NCI-H2081 (cell line): ENCODE measurements around the gene GFPT2.

Source experiments
- DNase-seq, 2 experiments: peaks; one replicate each; lab custom pipeline; 2025; lab: John Stamatoyannopoulos, UW

Gene GFPT2

DNA sequence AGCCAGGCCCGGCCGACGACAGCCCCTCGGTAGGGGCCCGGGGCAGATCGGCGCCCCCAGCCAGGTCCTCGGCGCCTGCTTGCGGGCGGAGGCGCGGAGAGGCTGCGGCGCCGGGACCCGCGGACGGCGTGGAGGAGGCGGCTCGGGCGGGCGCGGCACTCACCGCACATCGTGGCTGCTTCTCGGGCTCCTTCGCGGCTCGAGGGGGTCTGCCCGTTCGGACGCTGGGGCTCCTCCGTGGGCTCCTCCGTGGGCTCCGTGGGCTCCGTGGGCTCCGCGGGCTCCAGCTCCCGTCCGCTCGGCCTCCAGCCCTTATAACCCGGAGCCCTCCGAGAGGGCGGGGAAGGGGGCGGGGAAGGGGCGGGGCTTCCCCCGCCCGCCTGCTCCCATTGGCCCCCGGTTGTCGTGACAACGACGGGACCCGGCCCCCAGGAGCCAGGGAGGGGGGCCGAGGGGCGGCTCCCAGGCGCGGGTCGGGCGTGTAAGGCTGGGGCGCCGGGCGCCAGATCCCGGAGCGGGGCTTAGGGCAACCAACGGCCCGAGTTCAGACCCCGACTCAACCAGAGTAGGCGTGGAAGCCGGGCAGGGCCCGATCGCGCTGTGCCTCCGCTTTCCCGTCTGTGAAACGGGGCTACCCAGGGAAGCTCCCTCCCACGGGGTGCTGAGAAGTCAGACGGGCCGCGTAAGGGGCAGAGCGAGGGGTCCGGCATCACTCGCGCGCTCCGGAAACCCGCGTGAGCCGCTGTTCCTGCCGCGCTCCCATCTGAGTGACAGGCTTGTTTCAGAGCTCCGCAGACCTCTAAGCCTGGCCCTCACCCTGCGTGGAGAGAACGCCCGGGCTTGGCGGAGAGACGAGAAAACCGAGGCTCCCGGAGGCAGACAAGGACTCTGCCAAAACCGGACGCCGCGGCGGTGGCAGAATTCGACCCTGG, at the start of gene GFPT2:
Gene GFPT2, minus strand, starts transcription at position 289 of the 932 bp plus-strand sequence. Its CDS starts 119 bp downstream, at position 170.
- DNase-seq: peak; percentile 55 to 68

DNA sequence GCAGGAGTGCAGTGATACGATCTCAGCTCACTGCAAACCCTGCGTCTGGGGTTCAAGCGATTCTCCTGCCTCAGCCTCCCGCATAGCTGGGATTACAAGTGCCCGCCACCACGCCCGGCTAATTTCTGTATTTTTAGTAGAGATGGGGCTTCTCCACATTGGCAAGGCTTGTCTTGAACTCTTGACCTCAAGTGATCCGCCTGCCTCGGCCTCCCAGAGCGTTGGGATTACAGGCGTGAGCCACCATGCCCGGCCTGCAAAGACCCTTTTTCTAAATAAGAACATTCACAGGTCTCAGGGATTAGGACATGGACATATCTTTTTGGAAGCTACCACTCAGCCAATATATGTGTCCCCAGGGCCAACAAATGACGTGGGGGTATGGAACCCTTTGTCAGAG, 49.6 kb upstream of the GFPT2 start:
- no peak for DNase-seq

DNA sequence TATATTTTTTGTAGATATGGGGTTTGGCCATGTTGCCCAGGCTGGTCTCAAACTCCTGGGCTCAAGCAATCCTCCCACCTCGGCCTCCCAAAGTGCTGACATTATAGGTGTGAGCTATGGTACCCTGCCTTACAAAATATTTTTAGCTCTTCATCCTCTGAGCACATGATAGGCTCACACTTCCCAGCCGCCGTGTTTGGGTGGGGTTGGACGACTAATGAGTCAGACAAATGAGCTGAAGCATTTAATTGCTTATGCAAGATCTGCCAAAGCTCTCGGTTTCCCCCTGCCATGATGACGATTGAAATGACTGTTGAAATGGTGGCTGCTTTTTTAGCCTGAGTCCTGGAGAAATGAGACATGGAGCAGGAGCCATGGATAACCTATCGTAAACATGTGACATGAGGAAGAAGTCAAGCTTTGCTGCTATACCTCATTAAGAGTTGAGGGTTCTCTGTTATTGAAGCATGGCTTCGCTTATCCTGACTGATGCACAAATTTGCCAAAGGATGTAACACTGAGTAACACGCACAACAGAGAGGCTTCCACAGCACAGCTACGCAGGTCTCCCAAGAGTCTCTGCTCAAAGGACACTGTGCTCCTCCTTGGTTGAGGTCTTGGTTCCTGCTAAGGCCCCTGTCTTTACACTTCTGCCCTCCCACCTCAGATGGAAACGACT, 48.2 kb upstream of the GFPT2 start:
- no peak for DNase-seq

DNA sequence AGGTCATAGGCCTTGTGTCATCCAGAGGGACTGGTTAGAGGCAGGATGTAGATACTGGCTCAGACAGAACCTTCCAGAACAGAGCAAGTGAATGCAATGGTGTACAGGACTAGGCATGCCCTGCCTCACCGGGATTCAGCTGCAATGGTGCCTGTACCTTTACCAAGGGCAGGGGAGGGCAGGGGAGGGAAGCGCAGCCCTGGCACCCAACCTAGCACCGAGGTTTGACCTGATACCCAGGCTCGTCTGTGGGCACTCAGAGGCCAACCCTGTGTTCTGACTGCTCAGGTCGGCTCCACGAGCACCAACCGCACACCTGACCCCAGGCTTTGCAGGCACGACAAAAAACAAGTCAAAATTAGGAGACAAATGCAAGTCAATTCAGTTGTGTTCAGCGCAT, 47.3 kb upstream of the GFPT2 start:
- DNase-seq: no peak

DNA sequence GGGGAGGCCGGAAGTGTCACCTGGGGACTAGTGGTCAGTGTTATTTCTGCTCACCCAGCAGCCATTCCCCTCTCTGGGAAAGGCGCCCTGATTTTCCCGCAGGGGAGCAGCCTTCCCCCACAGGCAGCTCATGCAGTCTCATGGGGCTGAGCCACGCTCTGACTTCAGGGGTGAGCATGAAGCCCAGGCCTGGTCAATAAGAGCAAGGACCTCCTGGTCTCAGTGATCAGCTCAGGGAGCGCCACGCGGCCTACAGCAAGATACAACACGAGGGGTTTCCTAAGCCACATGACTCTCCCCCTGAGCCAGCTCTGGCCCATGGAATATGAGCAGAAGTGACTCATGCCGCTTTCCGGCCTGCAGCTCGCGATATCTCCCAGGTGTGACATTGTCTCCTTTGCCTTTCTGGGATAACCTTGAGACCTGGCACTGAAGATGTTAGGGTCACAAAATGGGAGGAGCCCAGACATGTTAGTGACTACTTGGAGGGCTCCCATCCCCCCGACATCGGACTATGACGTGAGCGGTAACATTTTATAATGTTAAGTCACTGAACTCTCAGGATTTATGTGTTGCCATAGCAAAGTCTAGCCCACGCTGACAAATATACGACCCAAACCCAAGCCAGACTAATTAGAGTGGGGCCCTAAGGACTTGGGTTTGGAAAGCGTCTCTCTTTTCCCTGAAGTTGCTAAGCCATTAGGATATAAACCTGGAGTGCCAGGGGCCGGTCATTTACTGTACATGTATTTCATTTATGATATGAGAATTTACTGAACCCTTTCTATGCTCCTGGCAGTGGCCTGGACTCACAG, 46.5 kb upstream of the GFPT2 start:
- no peak for DNase-seq

DNA sequence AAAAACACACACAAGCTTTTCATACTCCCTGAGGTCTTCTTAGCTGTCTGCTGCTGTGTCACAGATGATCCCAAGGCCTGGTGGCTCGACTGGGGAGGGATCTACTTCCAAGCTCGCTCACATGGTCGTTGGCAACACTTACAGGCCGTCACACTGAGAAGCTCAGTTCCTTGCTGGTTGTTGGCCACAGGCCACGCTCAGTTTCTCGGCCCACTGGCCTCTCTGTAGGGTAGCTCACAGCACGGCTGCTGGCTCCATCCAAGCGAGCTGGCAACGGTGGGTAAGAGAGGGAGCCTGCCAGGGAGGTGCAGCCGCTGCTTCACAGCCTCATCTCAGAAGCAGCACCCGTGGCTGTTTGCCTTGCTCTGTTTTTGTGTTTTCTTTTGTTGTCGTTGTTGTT, 43.8 kb upstream of the GFPT2 start:
- no peak for DNase-seq

DNA sequence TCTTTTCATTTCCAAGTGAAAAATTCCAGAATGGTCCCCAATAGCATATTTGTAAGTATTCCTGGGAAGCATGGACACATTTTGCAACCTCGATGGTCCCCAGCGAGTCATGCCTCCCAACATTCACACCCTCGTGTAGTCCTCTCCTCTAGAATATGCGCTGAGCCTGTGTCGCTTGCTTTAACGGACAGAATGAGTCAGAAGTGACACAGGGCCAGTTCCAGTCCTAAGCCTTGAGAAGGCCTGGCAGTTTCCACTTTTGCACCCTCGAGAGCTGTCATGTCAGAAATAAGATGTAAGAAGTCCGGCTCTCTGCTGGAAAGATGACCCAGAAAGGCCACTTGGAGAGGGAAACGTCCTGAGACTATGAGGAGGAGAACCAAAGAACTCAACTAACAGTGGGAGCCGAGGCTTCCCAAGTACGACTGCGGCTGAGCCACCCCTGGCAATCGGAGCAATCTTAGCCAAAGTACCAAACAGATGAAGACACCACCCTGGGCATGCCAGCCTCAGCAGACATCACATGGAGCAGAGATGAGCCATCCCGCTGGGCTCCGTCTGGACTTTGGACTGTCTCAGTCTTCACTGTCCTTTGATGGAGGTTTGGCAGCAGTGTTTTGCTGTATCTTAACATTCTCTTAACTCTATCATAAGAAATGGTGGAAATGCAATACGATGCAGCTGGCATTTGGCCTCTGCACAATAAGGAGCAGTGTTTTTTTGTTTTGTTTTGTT, 42.6 kb upstream of the GFPT2 start:
- no peak for DNase-seq

DNA sequence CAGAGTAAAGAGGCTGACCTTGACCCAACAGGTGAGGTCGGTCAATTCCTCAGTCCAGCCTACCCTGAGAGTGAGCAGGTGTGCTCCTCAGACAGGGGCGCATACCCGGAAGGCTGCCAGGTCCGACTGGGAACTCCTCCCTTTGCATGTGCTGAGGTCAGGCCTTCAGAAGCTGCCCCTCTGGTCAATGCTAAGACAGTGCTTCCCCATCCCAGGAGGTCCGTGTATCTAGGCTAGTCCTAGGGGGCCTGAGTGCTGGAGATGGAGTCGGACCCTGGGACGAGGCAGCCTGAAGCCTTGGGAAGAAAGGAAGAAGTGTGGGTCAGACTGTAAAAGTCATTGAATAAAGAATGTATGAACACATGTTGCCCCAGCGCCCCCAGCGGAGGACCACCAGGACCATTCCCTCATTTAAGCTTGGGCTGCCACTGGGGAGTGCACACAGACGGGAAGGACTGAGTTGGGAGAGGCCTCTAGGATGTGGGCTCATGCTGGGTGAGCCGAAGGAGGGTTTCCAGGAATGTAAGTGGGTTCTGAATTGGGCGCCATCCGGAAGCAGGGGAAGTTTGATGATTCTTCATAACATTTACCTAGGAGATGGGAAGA, 41.0 kb upstream of the GFPT2 start:
- DNase-seq: no peak

DNA sequence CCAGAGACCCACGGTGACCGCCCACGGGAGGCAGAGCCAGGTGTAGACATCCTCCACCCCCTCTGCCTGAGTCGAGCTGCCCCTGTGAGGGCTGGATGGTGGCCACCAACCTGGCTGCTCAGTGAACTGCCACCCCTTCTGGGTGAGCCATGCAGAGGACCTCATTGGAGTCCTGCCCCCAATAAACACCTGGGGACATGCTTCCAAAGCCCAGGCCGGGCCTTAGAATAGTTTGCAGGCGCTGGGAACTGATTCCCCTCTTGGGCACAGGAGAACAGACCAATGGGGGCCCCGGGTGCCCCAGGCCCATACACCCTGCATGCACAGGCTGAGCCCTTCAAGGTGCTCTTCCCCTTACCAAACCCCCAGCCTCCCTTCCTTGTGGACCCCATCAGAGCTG, 38.1 kb upstream of the GFPT2 start:
- DNase-seq: no peak

DNA sequence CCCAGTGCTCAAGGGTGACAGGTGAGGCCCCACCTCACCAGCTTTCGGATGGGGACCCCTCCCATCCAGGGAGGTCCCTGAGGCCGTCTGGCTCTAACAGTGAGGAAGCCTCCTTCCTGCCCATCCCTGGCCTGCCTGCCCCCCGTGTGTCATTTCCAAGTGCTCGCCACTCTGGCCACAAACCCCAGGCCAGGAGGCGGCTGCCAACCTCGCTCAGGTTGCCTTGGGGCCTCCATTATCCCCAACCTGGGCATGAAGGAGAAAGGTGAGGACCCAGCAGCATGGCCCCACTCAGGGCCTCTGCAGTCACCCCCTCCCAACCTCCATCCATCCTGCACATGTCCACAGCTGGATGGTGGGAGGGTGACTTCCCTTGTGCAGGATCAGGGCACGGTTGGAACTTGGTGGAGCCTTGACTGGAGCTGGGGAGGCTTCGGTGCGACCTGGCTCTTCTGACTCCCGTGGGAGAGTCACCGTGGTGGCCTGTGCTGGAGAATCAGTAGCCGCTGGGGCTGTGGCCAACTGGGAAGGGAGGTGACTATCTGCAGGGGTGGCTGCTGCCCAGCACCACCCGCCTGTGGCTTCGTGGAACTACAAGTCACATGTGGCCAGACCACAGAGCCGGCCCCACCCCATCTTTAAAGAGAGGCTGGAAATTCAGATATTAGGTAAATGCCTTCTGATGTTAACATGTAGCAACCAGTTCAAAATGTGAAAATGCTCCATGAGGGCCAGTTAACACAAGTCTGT, 37.5 kb upstream of the GFPT2 start:
- DNase-seq: no peak

DNA sequence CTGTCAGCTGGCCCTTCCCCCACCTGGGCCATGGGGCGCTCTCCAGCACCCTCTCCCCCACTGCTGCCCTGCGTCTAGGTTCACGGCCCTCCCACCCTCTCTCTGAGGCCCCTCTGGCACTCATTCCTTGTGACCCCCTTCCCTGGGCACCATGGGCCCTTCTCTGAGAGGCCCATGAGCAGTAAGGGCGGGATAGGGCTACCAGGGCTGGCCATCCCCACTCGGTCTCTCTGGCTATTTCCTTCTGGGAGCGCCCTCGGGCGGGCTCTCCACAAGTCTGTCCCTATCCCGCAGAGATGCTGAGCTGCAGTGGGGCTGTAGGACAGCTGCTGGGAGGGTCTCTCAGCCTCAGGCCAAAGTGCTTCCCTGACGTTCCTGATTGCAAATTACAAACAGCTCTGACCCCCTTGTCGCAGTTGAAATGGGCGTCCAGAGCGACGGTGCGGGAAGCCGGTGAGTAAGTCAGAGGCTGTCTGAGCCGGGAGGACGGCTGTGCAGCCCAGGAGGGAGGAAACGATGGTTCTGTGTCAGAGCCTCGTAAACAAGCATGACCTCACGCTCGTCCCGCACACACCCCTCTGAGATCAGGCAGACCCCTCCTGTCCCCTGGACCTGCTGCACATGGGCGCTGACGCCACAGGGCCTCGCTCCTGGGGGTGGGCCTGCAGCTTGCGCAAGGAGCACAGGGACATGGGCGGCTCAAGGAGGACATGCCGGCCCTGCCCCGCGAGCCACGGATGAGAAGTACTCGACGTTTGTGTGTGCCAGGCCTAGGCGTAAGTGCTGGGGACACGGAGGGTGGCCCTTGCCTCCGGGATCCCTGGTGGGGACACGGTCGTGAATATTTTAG, 36.3 kb upstream of the GFPT2 start:
- DNase-seq: no peak

DNA sequence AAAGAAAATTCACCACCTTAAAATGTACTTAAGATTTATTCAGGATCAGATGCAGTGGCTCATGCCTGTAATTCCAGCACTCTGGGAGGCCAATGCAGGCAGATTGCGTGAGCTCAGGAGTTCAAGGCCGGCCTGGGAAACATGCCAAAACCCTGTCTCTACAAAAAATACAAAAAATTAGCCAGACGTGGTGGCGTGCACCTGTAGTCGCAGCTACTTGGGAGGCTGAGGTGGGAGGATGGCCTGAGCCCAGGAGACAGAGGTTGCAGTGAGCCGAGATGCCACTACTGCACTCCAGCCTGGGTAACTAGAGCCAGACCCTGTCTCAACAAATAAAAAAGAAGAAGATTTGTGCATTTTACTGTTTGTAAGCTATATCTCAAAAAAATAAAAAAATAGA, 34.7 kb upstream of the GFPT2 start:
- DNase-seq: no peak

DNA sequence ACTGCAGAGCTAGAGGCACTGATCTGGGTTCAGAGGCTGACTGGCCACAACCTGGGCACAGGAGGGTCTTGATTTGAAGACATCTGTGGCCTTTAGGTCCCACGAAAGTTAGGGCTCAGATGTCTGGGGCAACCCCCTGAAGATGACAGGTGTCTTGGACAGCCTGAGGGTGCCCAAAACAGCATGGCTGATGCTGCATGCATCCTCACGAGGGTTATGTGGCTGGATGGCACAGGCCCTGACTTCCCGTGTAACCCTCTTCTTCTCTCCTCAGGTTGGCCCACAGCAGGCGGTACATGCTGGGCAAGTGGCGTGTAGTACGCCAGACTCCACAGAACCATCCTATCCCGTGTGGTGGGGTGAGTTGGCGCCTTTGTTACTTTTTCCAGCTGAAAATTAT, 29.8 kb upstream of the GFPT2 start:
- no peak for DNase-seq

DNA sequence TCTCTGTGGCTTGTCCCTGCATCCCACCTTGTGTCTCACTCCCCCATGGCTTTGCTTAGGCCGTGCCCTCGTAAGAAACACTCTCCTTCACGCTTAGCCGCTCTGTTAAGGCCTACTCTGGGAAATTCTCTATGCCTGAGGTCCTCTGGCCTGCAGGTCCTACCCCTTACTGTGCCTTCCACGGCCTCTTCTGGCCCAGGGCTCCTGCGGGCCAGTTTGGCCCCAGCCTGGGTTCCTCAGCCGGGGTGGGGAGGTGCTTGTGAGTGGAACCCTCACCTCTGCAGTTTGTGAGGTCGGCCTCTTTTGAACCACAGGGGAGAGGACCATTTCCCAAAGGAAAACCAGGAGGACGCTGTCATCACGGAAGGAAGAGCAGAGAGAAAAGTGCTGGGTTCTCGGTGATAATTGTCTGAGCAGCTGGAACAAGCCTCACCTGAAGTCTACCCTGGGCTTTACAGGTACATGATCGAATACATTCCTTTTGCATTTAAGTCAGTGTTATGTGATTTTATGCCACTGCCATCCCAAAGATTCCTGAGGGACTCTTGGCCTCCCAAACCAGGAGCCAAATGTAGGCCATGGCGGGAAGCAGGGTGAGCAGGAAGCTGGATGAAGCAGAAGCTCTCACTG, 28.8 kb upstream of the GFPT2 start:
- DNase-seq: no peak

DNA sequence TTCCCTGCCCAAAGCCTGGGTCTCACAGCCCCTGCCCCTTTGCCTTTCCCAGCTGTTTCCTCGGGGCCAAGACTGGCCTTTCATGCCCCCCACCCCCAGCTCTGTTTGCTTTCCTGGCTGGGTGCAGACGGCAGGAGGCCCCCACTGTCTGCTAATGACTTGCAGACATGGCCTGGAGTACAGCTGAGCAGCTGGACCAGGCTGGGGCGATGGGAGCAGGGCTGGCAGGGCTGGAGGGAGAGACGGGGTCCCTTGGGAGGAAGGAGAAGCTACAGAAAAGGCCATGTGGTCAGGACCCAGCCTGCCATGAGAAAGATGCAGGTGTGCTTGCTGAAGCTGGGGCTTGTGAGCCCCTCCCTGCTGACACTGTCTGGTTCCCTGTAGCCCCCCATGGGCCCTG, 28.3 kb upstream of the GFPT2 start:
- DNase-seq: no peak

DNA sequence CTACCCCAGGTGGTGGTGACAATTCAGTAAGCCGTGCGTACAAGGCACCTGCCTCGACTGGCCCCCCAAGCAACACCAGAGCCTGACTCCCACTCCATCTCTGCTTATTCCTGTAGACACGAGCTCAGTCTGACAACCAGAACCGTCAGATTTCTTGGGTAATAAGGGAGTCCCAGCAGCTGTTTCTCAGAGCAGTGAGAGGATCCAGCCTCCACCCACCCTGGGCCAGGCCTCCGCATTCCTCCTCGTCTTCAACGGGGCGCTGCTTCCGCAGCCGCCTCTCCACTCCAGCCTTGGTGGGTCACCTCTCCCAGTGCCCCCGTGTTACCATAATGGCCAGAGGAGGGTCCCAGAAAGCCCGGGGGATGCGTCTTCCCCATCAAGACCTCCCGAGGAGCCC, 27.7 kb upstream of the GFPT2 start:
- DNase-seq: no peak

DNA sequence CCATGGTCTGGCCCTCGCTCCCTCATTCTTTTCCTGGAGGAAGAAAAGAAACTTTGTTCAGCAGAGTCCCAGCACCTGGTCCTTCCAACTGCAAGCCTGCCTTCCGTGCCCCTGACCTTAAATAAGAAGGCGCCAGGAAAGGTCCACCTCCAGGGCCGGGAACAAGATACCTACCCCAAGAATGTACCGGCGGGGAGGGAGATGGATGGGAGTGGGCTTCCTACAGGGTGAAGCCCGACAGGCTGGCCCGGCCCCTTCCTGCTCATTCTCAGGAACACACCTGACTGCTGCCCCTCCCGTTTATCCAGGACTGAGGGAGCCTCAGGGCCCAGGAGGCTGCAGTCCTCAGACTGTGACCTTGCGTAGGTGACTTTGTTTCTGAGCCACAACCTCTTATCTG, 27.3 kb upstream of the GFPT2 start:
- no peak for DNase-seq

DNA sequence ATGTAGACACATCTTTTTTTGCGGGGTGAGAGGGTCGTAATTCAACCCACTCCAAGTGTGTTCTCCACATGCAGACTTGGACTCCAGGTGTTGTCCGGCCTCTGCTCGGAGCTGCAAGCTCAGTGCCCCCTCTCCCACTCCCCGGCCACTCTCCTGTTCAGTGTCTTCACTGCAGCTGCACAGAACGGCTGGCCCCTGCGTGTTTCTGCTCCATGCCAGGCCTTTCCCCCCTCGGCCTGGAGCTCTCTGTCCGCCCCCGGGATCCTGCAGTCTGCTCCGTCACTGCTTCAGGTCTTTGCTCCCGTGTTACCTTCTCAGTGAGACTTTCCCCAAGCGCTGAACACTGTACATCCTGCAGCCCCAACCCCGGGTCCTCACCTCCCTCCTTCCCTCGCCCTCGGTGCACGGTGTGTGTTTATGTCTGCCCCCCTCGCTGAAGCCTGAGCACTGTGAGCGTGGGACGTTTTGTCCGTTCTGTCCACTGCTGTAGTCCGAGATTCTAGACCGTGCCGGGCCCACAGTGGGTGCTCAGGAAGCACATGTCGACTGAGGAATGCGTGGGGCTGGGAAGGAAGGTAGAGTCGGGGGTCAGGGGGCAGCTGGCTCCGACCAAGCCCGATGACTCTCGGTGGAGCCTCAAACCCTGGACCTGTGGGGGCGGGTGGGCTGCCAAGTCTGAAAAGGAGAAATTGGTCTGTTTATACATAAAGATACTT, 26.4 kb upstream of the GFPT2 start:
- DNase-seq: no peak
